ACHN (cell line): ENCODE data around the gene SLC35G2.
"Not testable (repeated sequence)": the region's sequence is repeated elsewhere in the genome, so short reads cannot be mapped to it uniquely, and the experiment has no call there.

Source experiments
- DNase-seq: peaks from one replicate; pipeline ENCODE4 v3.0.0-alpha.2; 2015
- in situ Hi-C: cut with HindIII; loops from 2 replicates; pipeline ENCODE4 v1.10.0; 2017; ENCODE audit warnings: low sequenced_read_pairs, low pct_ligation_motif_present, low pct_unique_long_range_greater_than_20kb

Gene SLC35G2

DNA sequence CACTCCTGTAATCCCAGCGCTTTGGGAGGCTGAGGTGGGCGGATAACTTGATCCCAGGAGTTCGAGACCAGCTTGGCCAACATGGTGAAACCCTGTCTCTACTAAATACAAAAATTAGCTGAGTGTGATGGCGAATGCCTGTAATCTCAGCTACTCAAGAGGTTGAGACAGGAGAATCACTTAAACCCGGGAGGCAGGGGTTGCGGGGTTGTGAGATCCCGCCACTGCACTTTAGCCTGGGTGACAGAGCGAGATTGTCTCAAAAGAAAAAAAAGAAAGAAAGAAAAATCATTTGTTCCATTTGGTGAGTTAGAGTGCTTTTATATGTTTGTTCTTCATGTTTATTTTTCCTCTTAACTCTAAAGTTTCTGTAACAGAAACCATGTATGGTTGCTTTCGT, 50.4 kb downstream of the SLC35G2 start:
- in situ Hi-C loops = no loop called here
- DNase-seq = no peak

DNA sequence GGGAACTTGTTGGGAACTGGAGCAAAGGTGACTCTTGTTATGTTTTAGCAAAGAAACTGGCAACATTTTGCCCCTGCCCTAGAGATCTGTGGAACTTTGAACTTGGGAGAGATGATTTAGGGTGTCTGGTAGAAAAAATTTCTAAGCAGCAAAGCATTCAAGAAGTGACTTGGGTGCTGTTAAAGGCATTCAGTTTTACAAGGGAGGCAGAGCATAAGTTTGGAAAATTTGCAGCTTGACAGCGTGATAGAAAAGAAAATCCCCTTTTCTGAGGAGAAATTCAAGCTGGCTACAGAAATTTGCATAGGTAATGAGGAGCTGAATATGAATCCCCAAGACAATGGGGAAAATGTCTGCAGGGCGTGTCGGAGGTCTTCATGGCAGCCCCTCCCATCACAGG, 53.3 kb downstream of the SLC35G2 start:
- in situ Hi-C loops, DNase-seq: not testable (repeated sequence)

DNA sequence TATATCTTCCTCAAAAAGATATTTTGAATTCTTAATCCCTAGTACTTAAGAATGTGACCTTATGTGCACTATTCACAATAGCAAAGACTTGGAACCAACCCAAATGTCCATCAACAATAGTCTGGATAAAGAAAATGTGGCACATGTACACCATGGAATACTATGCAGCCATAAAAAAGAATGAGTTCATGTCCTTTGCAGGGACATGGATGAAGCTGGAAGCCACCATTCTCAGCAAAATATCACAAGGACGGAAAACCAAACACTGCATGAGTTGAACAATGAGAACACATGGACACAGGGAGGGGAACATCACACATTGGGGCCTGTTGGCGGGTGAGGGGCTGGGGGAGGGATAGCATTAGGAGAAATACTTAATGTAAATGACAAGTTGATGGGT, 60.6 kb downstream of the SLC35G2 start:
- in situ Hi-C loops = not testable (repeated sequence)

DNA sequence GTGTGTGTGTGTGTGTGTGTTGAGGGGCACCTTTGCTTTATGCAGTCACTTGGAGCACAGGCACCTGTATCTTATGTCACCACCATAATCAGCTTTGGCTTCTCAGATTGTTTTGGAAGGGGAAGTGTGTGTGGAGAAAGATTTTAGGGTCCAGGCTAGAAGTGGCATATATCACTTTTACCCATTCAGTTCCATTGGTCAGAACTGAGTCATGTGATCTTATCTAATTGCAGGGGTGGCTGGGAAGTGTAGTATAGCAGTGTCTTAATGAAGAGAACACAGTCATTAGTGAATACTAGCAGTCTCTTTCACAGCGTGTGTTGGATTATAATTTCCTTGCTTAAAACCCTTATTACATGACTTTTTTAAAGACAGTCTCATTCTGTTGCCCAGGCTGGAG, 63.6 kb downstream of the SLC35G2 start:
- in situ Hi-C loops = no loop called here
- no peak for DNase-seq

More for the DNA sequence above, 60.6 kb downstream of the SLC35G2 start:
- not testable (repeated sequence) for DNase-seq

GRCh38 chr3:136883967-136884720, 65.2 kb downstream of the SLC35G2 start:
- in situ Hi-C loops = no loop called here
- DNase-seq = no peak

DNA sequence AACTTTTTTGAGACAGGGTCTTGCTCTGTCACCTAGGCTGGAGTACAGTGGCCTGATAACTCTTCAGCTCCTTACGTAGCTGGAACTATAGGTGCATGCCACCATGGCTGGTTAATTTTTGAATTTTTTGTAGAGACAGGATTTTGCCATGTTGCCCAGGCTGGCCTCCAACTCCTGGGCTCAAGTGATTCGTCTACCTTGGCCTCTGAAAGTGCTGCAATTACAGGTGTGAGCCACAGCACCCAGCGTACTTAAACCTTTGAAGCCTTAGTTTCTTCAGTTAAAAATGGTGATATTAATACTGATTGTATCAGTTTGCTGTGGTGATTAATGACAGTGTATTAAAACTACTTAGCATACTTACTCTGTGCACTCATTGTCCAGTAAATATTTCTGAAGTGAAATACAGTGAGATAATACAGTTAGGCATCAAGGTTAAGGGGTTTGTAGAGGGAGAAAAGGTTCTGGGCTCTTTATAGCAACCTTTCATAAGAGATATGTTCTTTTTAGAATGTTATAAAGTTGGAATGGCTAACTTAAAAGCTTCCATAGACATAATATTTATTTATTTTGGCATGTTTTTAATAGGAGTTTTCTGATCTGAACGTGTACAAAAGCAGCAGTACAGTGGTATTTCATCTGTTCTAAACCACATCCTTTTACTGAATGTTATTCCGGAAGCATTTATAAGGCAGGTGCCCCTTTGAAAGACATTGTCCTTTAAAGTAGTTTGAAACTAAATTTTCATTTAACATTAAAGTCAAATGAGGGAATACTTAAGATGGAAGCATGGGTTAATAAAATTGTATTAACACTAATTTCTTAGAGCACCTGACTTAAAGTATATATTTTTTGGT, 66.7 kb downstream of the SLC35G2 start:
- no peak for DNase-seq
- in situ Hi-C loops = no loop called here

- no peak for DNase-seq
- in situ Hi-C loops = no loop called here
Observed at GRCh38 chr3:136889947-136890346, 71.0 kb downstream of the SLC35G2 start.

GRCh38 chr3:136891934-136892855, 73.3 kb downstream of the SLC35G2 start:
- in situ Hi-C loops = no loop called here
- no peak for DNase-seq

DNA sequence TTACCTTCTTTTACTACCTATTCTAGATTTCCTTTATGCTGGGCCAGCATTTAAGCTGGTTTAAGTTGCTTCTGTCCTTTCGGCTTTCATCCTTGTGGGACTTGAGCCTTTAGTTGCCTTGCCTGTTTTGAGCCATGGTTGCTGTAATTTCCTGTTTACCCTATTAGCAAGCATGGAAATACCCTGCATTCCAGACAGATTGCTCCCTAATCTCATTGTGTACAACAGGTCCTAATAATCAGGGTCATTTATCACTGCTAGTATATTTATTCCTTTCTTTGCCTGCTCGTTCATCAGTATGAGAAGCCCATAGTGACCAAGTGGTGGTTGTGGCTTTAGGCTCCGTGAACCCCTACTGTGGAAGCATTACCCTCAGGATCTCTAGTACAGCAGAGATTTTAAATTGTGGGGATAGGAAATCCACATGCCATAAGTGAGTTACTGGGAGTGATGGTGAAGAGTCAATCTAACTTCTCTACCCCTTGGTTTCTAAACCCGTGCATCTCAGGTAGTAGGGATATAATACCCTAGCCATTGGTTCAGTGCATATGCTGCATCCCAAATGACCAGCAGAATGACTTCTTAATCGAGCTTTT, 75.0 kb downstream of the SLC35G2 start:
- DNase-seq = no peak
- in situ Hi-C loops = no loop called here

DNA sequence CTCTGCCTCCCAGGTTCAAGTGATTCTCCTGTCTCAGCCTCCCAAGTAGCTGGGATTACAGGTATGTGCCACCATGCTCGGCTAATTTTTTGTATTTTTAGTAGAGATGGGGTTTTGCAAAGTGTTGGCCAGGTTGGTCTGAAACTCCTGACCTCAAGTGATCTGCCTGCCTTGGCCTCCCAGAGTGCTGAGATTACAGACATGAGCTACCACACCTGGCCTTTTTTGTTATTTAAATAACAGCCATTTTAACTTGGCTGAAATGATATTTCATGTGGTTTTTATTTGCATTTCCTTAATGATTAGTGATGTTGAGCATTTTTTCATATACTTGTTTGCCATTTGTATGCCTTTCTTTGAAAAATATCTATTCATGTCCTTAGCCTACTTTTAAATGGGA, 78.2 kb downstream of the SLC35G2 start:
- in situ Hi-C loops, DNase-seq: not testable (repeated sequence)

DNA sequence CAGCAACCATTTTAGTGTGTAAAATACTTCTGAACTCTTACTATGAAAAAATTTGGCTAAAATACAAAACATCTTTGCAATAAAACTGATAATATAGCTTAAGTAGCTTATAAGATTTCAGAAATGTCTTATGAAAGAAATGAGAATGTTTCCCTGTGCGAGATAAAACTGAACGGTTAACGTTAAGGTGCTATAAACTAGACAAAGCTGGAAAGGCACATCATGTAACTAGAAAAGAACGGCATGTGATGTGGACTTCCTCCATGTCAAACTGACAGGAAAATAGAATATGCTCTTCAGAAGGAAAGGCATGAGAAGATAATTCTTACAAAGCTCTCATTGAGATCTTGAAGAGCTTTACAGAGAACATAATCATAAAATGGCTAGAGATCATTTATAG, 79.6 kb downstream of the SLC35G2 start:
- no peak for DNase-seq
- in situ Hi-C loops = no loop called here

GRCh38 chr3:136898954-136899353, 80.0 kb downstream of the SLC35G2 start:
- no peak for DNase-seq
- in situ Hi-C loops = no loop called here

DNA sequence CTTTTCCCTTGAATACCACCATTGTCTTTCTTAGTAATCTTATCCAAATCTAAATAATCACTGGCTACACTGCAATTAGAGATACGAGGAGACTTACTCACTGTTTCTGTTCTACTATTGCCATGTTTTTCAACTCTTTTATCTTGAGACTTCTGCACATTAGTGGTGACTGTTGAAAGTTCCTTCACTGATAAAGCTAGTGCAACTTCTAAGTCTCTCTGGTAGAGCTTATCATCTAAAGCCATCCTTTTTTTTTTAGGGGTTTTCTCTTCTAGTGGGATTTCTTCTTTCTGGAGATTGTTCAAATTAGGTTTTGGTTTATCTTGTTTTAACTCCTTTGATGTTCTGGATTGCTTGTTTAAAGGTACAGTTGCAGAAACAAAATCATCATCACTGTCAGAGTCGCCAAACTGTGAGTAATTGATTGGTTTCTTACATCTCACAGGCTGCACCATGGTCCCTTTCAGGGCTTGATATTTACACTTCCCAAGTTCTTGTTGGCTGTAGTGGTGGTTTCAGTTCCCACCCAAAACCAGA, 80.8 kb downstream of the SLC35G2 start:
- in situ Hi-C loops = no loop called here
- DNase-seq = no peak

GRCh38 chr3:136900694-136901093, 81.8 kb downstream of the SLC35G2 start:
- DNase-seq, in situ Hi-C loops: not testable (repeated sequence)

DNA sequence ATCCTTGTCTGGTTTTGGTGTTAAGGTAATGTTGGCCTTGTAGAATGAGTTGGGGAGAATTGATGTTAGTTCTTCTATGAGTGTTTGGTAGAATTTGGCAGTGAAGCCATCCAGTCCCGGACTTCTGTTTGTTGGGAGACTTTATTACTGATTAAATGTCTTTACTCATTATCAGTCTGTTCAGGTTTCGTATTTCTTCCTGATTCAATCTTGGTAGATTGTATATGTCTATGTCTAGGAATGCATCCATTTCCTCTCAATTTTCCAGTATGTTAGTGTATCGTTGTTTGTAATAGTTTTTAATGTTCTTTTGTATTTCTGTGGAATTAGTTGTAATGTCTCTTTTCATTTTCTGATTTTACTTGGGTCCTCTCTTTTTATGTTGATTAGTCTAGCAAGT, 82.5 kb downstream of the SLC35G2 start:
- in situ Hi-C loops = no loop called here
- no peak for DNase-seq

DNA sequence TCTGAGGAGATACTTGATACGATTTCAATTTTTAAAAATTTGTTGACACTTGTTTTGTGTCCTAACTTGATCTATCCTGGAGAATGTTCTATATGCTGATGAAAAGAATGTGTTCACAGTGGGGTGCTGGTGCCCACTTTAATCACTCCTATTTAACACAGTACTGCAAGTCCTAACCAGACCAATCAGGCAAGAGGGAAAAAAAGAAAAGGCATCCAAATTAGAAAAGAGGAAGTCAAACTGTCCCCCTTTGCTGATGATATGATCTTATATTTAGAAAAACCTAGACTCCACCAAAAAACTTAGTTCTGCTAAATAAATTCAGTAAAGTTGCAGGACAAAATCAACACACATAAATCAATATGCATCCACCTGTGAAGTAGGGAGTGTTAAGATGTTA, 83.6 kb downstream of the SLC35G2 start:
- in situ Hi-C loops, DNase-seq: not testable (repeated sequence)

DNA sequence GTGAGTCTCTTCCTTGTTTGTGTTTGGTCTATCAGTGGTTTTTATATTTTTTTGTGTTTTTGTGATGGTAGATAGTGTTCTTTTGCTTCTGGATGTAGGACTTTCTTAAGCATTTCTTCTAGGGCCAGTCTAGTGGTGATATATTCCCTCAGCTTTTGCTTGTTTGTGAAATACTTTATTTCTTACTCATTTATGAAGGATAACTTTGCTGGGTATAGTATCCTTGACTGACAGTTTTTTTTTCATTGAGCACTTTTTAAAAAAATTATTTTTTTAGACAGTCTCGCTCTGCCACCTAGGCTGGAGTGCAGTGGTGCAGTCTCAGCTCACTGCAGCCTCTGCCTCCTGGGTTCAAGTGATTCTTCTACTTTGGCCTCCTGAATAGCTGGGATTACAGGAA, 85.0 kb downstream of the SLC35G2 start:
- no peak for DNase-seq
- in situ Hi-C loops = no loop called here

GRCh38 chr3:136904746-136905145, 85.8 kb downstream of the SLC35G2 start:
- in situ Hi-C loops = no loop called here
- DNase-seq = no peak
